ENCODE data around the gene MTHFS.

DNA sequence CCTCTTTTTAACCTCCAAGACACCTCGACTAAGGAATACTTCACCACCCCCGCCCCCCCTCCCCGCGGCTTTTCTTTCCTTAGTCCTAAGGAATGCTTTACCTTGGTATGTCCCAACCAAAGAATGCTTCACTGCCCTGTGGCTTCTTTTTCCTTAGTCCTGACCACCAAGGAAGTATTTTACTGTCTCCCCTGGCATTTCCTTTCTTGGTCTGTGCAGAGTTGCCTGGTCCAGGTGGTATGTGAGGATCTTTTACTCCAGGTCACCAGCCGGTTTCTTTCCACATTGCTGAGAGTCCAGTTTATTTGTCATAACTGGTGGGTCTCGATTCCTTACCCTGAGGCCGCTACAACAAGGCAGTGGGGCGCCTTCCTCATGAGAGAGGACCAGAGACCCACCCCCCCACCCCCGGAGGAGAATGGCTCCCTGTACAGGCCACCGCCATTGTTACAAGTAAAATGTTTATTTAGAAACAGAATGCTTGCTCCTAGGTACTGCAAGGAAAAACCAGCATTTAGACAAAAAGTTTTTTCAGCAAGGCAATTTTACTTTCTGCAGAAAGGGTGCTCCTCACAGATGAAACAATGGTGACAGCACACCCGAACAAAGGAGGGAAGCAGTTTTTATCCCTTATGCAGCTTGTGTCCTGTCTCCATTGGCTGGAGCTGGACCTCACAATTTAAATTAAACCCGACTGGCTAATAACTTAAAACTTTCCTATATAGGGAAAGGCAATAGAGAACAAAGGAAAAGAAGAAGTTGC is 23.1 kb upstream of the MTHFS start:
- TF ChIP-seq POLR2A (IDR thresholded peaks at IDR 0.05): no peak
- TF ChIP-seq, protein P1, sequence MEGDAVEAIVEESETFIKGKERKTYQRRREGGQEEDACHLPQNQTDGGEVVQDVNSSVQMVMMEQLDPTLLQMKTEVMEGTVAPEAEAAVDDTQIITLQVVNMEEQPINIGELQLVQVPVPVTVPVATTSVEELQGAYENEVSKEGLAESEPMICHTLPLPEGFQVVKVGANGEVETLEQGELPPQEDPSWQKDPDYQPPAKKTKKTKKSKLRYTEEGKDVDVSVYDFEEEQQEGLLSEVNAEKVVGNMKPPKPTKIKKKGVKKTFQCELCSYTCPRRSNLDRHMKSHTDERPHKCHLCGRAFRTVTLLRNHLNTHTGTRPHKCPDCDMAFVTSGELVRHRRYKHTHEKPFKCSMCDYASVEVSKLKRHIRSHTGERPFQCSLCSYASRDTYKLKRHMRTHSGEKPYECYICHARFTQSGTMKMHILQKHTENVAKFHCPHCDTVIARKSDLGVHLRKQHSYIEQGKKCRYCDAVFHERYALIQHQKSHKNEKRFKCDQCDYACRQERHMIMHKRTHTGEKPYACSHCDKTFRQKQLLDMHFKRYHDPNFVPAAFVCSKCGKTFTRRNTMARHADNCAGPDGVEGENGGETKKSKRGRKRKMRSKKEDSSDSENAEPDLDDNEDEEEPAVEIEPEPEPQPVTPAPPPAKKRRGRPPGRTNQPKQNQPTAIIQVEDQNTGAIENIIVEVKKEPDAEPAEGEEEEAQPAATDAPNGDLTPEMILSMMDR (IDR thresholded peaks at IDR 0.05): no peak
